Liver (tissue), 9 donors: ENCODE measurements around the gene BZW2. TPM values are rescaled to one million over a fixed set of nuclear protein-coding genes. Genes with fewer than 3 reads are reported as not detected.
A peak's percentile ranks its signal among the peaks of the same experiment; 100 is the strongest.

Experiments used
- DNase-seq: peaks from one replicate; pipeline ENCODE4 v3.0.0-alpha.2; 2017; ENCODE audit warnings: low spot score
- H3K27ac ChIP-seq, 2 donors: one replicate each; pipeline ENCODE4 v1.7.0; 2013; ENCODE audit warnings: inconsistent platforms in 2 of 2, low read length in 2 of 2, control low read depth in 1 of 2, low read depth in 1 of 2, mild to moderate bottlenecking in 1 of 2
- H3K27me3 ChIP-seq, 4 donors: one replicate each; pipeline versions ENCODE4 v1.6.1 to v1.7.0; 2013; ENCODE audit warnings: low read length in 3 of 4, inconsistent platforms in 1 of 4, mild to moderate bottlenecking in 1 of 4, moderate library complexity in 1 of 4; ENCODE audit not compliant: control insufficient read depth in 4 of 4, insufficient read depth in 4 of 4
- H3K36me3 ChIP-seq, 4 donors: one replicate each; pipeline versions ENCODE4 v1.6.1 to v1.7.0; 2013; ENCODE audit warnings: low read length in 3 of 4, mild to moderate bottlenecking in 3 of 4, low read depth in 1 of 4, moderate library complexity in 1 of 4; ENCODE audit not compliant: control insufficient read depth in 4 of 4, insufficient read depth in 3 of 4
- H3K4me1 ChIP-seq, 4 donors: one replicate each; pipeline versions ENCODE4 v1.6.1 to v1.7.0; 2013; ENCODE audit warnings: low read length in 3 of 4, mild to moderate bottlenecking in 3 of 4, moderate library complexity in 1 of 4; ENCODE audit not compliant: control insufficient read depth in 4 of 4, insufficient read depth in 4 of 4
- H3K4me3 ChIP-seq, 3 donors: one replicate each; pipeline versions ENCODE4 v1.6.1 to v1.7.0; 2013; ENCODE audit warnings: low read length in 3 of 3, control low read depth in 1 of 3, low read depth in 1 of 3, mild to moderate bottlenecking in 1 of 3
- H3K9ac ChIP-seq, 2 donors: one replicate each; pipeline ENCODE4 v1.7.0; 2013; ENCODE audit warnings: low read length in 2 of 2, mild to moderate bottlenecking in 2 of 2, moderate library complexity in 2 of 2, control low read depth in 1 of 2, low read depth in 1 of 2
- H3K9me3 ChIP-seq, 4 donors: one replicate each; pipeline versions ENCODE4 v1.6.1 to v1.7.0; 2013; ENCODE audit warnings: low read length in 3 of 4; ENCODE audit not compliant: control insufficient read depth in 4 of 4
- CTCF ChIP-seq: fragments of 150-350 bp; IDR thresholded peaks from 2 replicates; pipeline ENCODE4 v1.5.1; 2017; ENCODE audit warnings: improper control_type of control experiment, low read depth, low read length; ENCODE audit not compliant: missing input control
- FOXA1 ChIP-seq: IDR thresholded peaks from 2 replicates; pipeline ENCODE4 v1.6.1; 2016; ENCODE audit warnings: antibody characterized with exemption
- FOXA2 ChIP-seq: IDR thresholded peaks from 2 replicates; pipeline ENCODE4 v1.6.1; 2016; ENCODE audit warnings: antibody characterized with exemption
- HNF4A ChIP-seq, 2 donors: conservative IDR thresholded peaks; 2 replicates each; pipeline ENCODE4 v1.6.1; 2016; ENCODE audit warnings: antibody characterized with exemption in 2 of 2, mild to moderate bottlenecking in 2 of 2
- HNF4G ChIP-seq: IDR thresholded peaks from 2 replicates; pipeline ENCODE4 v1.6.1; 2016; ENCODE audit warnings: antibody characterized with exemption
- JUND ChIP-seq, 2 donors: IDR thresholded peaks; 2 replicates each; pipeline ENCODE4 v1.6.1; 2016; ENCODE audit warnings: antibody characterized with exemption in 2 of 2
- NR2F2 ChIP-seq: IDR thresholded peaks from 2 replicates; pipeline ENCODE4 v1.6.1; 2016; ENCODE audit warnings: antibody characterized with exemption
- RAD21 ChIP-seq, 2 donors: IDR thresholded peaks; 2 replicates each; pipeline ENCODE4 v1.6.1; 2016; ENCODE audit warnings: antibody characterized with exemption in 2 of 2, mild to moderate bottlenecking in 2 of 2
- REST ChIP-seq: IDR thresholded peaks from 2 replicates; pipeline ENCODE4 v1.6.1; 2016; ENCODE audit warnings: antibody characterized with exemption, mild to moderate bottlenecking
- RXRA ChIP-seq, 2 donors: IDR thresholded peaks; 2 replicates each; pipeline ENCODE4 v1.6.1; 2017 to 2018; ENCODE audit warnings: antibody characterized with exemption in 2 of 2, mild to moderate bottlenecking in 1 of 2
- SP1 ChIP-seq: IDR thresholded peaks from 2 replicates; pipeline ENCODE4 v1.6.1; 2018; ENCODE audit warnings: antibody characterized with exemption, mild to moderate bottlenecking
- TAF1 ChIP-seq: conservative IDR thresholded peaks from 2 replicates; pipeline ENCODE4 v1.6.1; 2016; ENCODE audit warnings: antibody characterized with exemption, mild to moderate bottlenecking
- YY1 ChIP-seq: IDR thresholded peaks from 2 replicates; pipeline ENCODE4 v1.6.1; 2016; ENCODE audit warnings: antibody characterized with exemption, mild to moderate bottlenecking
- ZBTB33 ChIP-seq: IDR thresholded peaks from 2 replicates; pipeline ENCODE4 v1.6.1; 2016; ENCODE audit warnings: antibody characterized with exemption
- WGBS: extraction: QIAGEN DNeasy Blood & Tissue Kit; methylation state at CpG from one replicate; pipeline ENCODE4 v1.1.7; 2013; 5-methylcytosine and 5-hydroxymethylcytosine counted together
- polyA plus RNA-seq, 2 donors: library from polyadenylated mRNA; stranded (reverse) in 1 of 2; unstranded in 1 of 2; fragments of 200-250 nt in 1 of 2; fragments of >200 nt in 1 of 2; fragmentation: Nextera tagmentation in 1 of 2; extraction: Ambion mirVana in 1 of 2; gene quantifications; one replicate each; pipeline versions ENCODE4 v1.2.1 to v1.2.3, GENCODE V29; 2013 to 2015
- total RNA-seq, 2 donors: library from RNA; depleted of rRNA; stranded (reverse); fragments of >200 nt; gene quantifications; one replicate each; pipeline ENCODE4 v1.2.3, GENCODE V29; 2014
- TF ChIP-seq, protein P1 (sequence below): IDR thresholded peaks from 2 replicates; pipeline ENCODE4 v1.6.1; 2016; ENCODE audit warnings: antibody characterized with exemption
- donor health status: healthy.
- donor health status: healthy.
- donor health status: healthy.
- donor health status: healthy.
- donor health status: healthy.

BZW2 gene
- total and polyA plus RNA-seq, 4 donors = 10.9 to 18.6 (median 13.1) TPM

GRCh38 chr7:16651396-16652239 is 5.6 kb downstream of the BZW2 start:
- H3K27me3 ChIP-seq = no peaks in the 10 kb centered on the region
- H3K36me3 ChIP-seq = no peaks in the 10 kb centered on the region
- 74% methylated on average over 9 of the region's 9 CpGs for WGBS
- no peak for DNase-seq
- no peak overlapping the region for H3K4me3 ChIP-seq
- H3K9ac ChIP-seq = no peak overlapping the region
- peaks cover 0 to 12% (median 0%) of the 10 kb centered on the region in 4 donors for H3K4me1 ChIP-seq
- no peaks in the 10 kb centered on the region for H3K9me3 ChIP-seq
- no peak for TF ChIP-seq YY1
- TF ChIP-seq TAF1 = no peak
- TF ChIP-seq HNF4G = no peak
- TF ChIP-seq FOXA1 = no peak
- TF ChIP-seq ZBTB33 = no peak
- TF ChIP-seq CTCF = no peak
- H3K27ac ChIP-seq = no peak overlapping the region

GRCh38 chr7:16652240-16652583 is 6.2 kb downstream of the BZW2 start:
- no peak for TF ChIP-seq FOXA1
- no peak for TF ChIP-seq CTCF
- TF ChIP-seq HNF4A (conservative IDR thresholded peaks at IDR 0.05) = peak in 1 of 2 donors; percentile 7
- no peak for TF ChIP-seq RAD21 (IDR thresholded peaks at IDR 0.05)
- peak; percentile 29 for TF ChIP-seq YY1
- TF ChIP-seq FOXA2 = no peak
- no peak for TF ChIP-seq RXRA (IDR thresholded peaks at IDR 0.05)
- TF ChIP-seq TAF1 = no peak
- TF ChIP-seq JUND (IDR thresholded peaks at IDR 0.05) = no peak
- TF ChIP-seq SP1 = no peak
- TF ChIP-seq REST = no peak
- TF ChIP-seq, protein P1, sequence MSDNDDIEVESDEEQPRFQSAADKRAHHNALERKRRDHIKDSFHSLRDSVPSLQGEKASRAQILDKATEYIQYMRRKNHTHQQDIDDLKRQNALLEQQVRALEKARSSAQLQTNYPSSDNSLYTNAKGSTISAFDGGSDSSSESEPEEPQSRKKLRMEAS = no peak
- no peak for TF ChIP-seq NR2F2
- Histone ChIP-seq H3K9ac (no peak overlapping the region), H3K36me3 (no peaks in the 10 kb centered on the region), H3K4me1 (peaks cover 0 to 8% (median 0%) of the 10 kb centered on the region in 4 donors), H3K27me3 (no peaks in the 10 kb centered on the region), H3K9me3 (no peaks in the 10 kb centered on the region), H3K27ac (no peak overlapping the region), H3K4me3 (no peak overlapping the region)
- 74% methylated on average over 7 of the region's 7 CpGs for WGBS
- DNase-seq = no peak
